Naive thymus-derived CD8-positive, alpha-beta T cell (primary cell): ENCODE measurements around the gene RHOBTB3. TPM values are rescaled to one million over a fixed set of nuclear protein-coding genes. Genes with fewer than 3 reads are reported as not detected.
"Not testable (repeated sequence)": the region's sequence is repeated elsewhere in the genome, so short reads cannot be mapped to it uniquely, and the experiment has no call there.

Source experiments
- ATAC-seq, 2 donors: fragments of 150-1000 bp; cut with Tn5 transposase in 1 of 2; sonication (Bioruptor Pico), chemical (Tn5 transposase) in 1 of 2; 1 replicate in 1 of 2; 2 replicates in 1 of 2; pipeline ENCODE4 v1.10.0; 2021; ENCODE audit warnings: mild to moderate bottlenecking in 2 of 2, moderate library complexity in 2 of 2
- POLR2A ChIA-PET: fragments of 350-600 bp; sonication (Branson Sonifier 250); formaldehyde crosslinking; loops from one replicate; lab custom pipeline; 2021; ENCODE audit warnings: antibody characterized with exemption; lab: Charles Lee
- DNase-seq, 10 donors: peaks; one replicate each; pipeline versions ENCODE4 v3.0.0 to v3.0.0-alpha.2; 2020 to 2022
- H3K27ac Mint-ChIP-seq, 10 donors: one replicate each; pipeline ENCODE4 v1.8.0; 2020 to 2022; ENCODE audit warnings: mild to moderate bottlenecking in 10 of 10, mixed read lengths in 10 of 10, moderate library complexity in 4 of 10, inconsistent platforms in 1 of 10
- H3K27me3 Mint-ChIP-seq, 5 donors: one replicate each; pipeline ENCODE4 v1.8.0; 2021 to 2022; ENCODE audit warnings: mixed read lengths in 5 of 5
- H3K36me3 Mint-ChIP-seq, 3 donors: one replicate each; pipeline ENCODE4 v1.8.0; 2020 to 2022; ENCODE audit warnings: mixed read lengths in 3 of 3, mild to moderate bottlenecking in 2 of 3, inconsistent platforms in 1 of 3
- H3K4me1 Mint-ChIP-seq, 4 donors: one replicate each; pipeline ENCODE4 v1.8.0; 2021 to 2022; ENCODE audit warnings: mixed read lengths in 4 of 4
- H3K4me3 Mint-ChIP-seq, 10 donors: one replicate each; pipeline ENCODE4 v1.8.0; 2020 to 2022; ENCODE audit warnings: mild to moderate bottlenecking in 10 of 10, mixed read lengths in 10 of 10, moderate library complexity in 6 of 10, inconsistent platforms in 1 of 10
- H3K9me3 Mint-ChIP-seq, 9 donors: one replicate each; pipeline ENCODE4 v1.8.0; 2020 to 2022; ENCODE audit warnings: mixed read lengths in 9 of 9, mild to moderate bottlenecking in 3 of 9, inconsistent platforms in 1 of 9, moderate library complexity in 1 of 9
- polyA plus RNA-seq, 3 donors: library from polyadenylated mRNA; unstranded; fragments of 300-500 nt; fragmentation: Illumina TruSeq; gene quantifications; one replicate each; pipeline ENCODE4 v1.2.3, GENCODE V29; 2021
- total RNA-seq, 8 experiments: library from RNA in 2 of 8; stranded (reverse) in 2 of 8; gene quantifications; one replicate each; pipeline ENCODE4 v1.2.3 and lab custom pipeline; 2021 to 2026

Gene RHOBTB3
- total and polyA plus RNA-seq, 5 experiments from 2014 or later = 0.25 to 2.9 (median 0.60) TPM

DNA sequence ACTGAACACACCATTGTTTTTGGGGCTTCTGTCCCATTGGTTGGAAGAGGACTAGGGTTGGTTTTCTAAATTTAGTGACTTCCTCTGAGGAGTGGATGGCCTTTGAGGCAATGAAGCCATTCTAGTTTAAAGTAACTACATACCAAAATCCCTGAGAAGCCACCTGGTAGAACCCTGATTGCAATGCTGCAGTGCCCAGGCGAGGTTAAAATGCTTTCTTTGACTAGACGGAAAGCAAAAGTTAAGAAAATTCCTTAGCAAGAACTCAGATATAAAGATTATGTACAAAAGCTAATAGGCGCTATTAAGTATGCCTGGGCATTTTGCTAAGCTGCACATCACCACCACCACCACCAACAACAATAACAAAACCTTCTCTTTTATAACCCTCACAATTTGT is 70.8 kb downstream of the RHOBTB3 start:
- POLR2A ChIA-PET = interaction anchor here (0.8 to 1.1 kb wide), 2 partner anchors 16 to 20 kb away, joined by 3 read pairs; partner anchors contain the start of gene GLRX
- DNase-seq (no peak), ATAC-seq (no peak)
- no peaks in the 10 kb centered on the region for H3K27me3 Mint-ChIP-seq
- no peak overlapping the region for H3K27ac Mint-ChIP-seq
- peaks cover 0 to 6% (median 2%) of the 10 kb centered on the region in 3 donors for H3K36me3 Mint-ChIP-seq
- peaks cover 0 to 7% (median 0%) of the 10 kb centered on the region in 9 donors for H3K9me3 Mint-ChIP-seq
- peaks cover 0 to 5% (median 3%) of the 10 kb centered on the region in 4 donors for H3K4me1 Mint-ChIP-seq
- no peak overlapping the region for H3K4me3 Mint-ChIP-seq

DNA sequence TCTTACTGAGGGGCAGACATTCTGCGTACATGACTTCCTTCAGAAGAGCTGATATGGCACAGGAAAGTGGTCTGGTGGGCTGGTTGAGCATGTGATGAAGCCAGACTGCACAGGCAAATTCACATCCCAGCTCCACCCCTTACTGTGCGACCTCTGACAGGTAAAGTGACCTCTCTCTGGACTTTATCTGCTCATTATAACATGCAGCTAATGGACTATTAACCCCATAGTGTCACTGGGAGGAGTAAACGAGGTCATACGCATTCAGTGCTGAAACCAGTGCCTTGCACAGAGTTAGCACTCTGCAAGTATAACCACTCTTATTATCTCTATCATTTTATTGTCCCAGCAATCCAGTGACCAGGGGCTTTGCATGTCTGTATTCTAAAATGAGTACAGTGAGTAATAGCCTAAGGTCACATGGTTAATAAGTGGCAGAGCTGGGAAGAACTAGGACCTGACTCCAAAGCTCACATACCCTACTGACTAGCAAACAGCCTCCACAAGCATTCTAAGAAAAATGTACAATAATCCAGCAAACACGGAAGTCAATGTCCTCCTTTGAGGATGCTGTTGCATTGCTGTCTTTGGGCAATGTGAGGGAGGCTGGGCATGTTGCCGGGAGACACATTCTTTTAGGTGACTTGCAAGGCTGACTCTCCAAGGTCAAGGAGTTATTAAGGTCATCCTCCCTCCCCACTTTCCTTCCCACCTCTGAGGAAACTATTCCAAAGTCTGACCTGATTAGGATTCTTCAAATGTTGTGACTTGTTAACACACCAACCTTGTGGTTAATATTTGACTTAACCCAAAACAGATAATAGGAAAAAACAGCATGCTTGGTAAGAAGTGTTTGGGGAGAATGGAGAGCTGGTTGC is 72.4 kb downstream of the RHOBTB3 start:
- peaks cover 0 to 6% (median 2%) of the 10 kb centered on the region in 3 donors for H3K36me3 Mint-ChIP-seq
- no peak for DNase-seq
- no peak for ATAC-seq
- H3K27ac Mint-ChIP-seq = peak overlapping the region in 1 of 10 donors; percentile 70
- peaks cover 6 to 16% (median 13%) of the 10 kb centered on the region in 4 donors for H3K4me1 Mint-ChIP-seq
- POLR2A ChIA-PET = interaction anchor here (1.6 to 9.2 kb wide), 2 partner anchors 17 to 34 kb away, joined by 3 to 190 read pairs; partner anchors contain the start of gene GLRX
- H3K4me3 Mint-ChIP-seq = no peak overlapping the region
- H3K27me3 Mint-ChIP-seq = no peaks in the 10 kb centered on the region
- H3K9me3 Mint-ChIP-seq = peaks cover 0 to 7% (median 0%) of the 10 kb centered on the region in 9 donors

DNA sequence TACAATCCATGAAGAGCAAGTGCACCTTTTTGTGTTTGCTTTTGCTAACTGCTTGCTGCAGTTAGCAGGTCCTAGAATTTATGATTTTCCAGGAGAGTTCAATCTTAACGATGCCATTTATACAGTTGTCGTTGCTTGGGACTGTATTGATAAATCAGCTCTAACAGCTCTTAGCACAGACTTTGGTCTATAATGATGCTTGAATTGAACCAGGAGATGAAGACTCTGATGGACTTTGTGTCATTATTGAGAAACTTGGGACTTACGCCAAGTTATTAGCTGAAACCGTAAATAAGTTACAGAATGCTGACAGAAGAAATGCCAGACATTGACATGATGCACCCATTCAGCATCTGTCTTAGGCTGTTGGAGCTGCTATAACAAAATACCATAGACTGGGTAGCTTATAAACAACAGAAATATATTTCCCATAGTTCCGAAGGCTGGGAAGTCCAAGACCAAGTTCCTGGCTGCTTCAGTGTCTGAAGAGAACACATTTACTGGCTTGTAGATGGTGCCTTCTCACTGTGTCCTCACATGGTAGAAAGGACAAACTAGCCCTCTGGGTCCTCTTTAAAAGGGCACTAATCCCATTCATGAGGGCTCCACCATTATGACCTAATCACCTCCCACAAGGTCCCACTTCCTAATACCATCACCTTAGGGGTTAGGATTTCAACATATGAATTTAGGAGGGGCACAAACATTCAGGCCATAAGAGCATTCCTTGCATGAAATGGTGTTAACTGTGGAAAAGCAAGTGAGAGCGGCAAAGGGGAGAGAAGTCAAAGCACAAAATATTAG is 73.8 kb downstream of the RHOBTB3 start:
- Mint-ChIP-seq H3K36me3 (peaks cover 0 to 6% (median 2%) of the 10 kb centered on the region in 3 donors), H3K27me3 (no peaks in the 10 kb centered on the region), H3K9me3 (peaks cover 0 to 7% (median 0%) of the 10 kb centered on the region in 9 donors), H3K4me3 (no peak overlapping the region), H3K27ac (peak overlapping the region in 2 of 10 donors; percentile 18 to 43), H3K4me1 (peaks cover 17 to 30% (median 27%) of the 10 kb centered on the region in 4 donors)
- no peak for ATAC-seq
- DNase-seq = no peak
- POLR2A ChIA-PET = interaction anchor here (1.6 to 9.2 kb wide), 2 partner anchors 16 to 32 kb away, joined by 3 to 190 read pairs; partner anchors contain the start of gene GLRX

DNA sequence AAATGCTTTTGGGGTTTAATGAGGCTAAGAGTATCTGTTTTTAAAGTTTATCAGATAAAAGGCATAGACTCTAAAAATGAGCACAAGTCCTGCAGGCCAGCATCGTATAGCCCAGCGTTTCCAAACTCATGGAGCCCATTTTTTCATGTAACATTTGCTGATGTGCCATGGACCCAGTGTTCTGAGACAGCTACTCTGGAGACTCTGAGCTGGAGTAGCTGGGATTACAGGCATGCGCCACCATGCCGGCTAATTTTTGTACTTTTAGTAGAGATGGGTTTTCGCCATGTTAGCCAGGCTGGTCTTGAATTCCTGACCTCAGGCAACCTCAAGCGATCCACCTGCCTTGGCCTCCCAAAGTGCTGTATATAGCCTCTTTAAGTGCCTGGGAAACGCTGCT is 75.6 kb downstream of the RHOBTB3 start:
- Mint-ChIP-seq H3K4me3 (no peak overlapping the region), H3K36me3 (peaks cover 0 to 8% (median 4%) of the 10 kb centered on the region in 3 donors), H3K27ac (peak overlapping the region in 2 of 10 donors; percentile 56 to 65)

DNA sequence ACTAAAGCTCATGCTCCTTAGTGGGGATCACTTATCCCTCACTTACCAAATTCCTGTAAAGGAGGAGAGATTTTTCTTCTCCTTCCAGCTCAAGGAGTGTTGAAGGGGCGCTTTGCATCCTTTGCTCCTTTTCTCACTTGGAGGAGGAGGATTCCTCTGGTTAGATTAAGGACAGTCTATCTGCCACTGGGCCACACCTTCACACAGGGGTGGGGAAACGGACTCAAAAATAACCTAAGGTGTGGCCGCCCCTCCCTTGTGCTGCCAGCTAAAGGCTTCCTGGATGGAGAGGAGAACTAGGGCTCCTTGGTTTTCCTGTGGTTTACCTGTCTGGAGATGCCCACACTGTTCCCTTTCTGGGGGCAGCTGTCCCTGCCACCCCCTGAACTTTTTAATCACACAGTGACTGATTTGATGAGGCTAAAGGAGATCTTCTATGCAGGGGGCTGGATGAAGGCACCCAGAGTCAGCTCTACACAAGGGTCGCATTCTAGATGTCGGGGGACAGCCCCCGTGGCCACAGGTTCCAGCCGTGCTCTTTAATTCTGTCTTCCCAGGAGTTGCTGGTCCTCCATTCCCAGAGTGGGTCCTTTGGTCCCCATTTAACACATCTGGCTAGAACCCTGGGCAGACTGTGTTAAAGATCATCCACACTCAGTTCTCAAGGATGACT is 77.0 kb downstream of the RHOBTB3 start:
- ATAC-seq = peak in 1 of 2 donors; percentile 4
- H3K27me3 Mint-ChIP-seq = no peaks in the 10 kb centered on the region
- H3K36me3 Mint-ChIP-seq = peaks cover 1 to 17% (median 10%) of the 10 kb centered on the region in 3 donors
- peaks cover 38 to 59% (median 57%) of the 10 kb centered on the region in 4 donors for H3K4me1 Mint-ChIP-seq
- POLR2A ChIA-PET = interaction anchor here (0.8 to 9.2 kb wide), 13 partner anchors 8 to 176 kb away, joined by 3 to 190 read pairs (median 5); partner anchors contain the start of gene GLRX
- H3K9me3 Mint-ChIP-seq = peaks cover 0 to 7% (median 0%) of the 10 kb centered on the region in 9 donors
- H3K4me3 Mint-ChIP-seq = peak overlapping the region; percentile 33 to 87 (median 76)
- no peak for DNase-seq
- peak overlapping the region; percentile 85 to 97 (median 93) for H3K27ac Mint-ChIP-seq

More for the DNA sequence above, 75.6 kb downstream of the RHOBTB3 start:
- peaks cover 30 to 48% (median 44%) of the 10 kb centered on the region in 4 donors for H3K4me1 Mint-ChIP-seq
- peaks cover 0 to 7% (median 0%) of the 10 kb centered on the region in 9 donors for H3K9me3 Mint-ChIP-seq
- ATAC-seq (no peak), DNase-seq (no peak)
- POLR2A ChIA-PET = interaction anchor here (0.6 to 9.2 kb wide), 3 partner anchors 14 to 1002 kb away, joined by 3 to 190 read pairs (median 4); partner anchors contain the start of gene GLRX
- no peaks in the 10 kb centered on the region for H3K27me3 Mint-ChIP-seq

DNA sequence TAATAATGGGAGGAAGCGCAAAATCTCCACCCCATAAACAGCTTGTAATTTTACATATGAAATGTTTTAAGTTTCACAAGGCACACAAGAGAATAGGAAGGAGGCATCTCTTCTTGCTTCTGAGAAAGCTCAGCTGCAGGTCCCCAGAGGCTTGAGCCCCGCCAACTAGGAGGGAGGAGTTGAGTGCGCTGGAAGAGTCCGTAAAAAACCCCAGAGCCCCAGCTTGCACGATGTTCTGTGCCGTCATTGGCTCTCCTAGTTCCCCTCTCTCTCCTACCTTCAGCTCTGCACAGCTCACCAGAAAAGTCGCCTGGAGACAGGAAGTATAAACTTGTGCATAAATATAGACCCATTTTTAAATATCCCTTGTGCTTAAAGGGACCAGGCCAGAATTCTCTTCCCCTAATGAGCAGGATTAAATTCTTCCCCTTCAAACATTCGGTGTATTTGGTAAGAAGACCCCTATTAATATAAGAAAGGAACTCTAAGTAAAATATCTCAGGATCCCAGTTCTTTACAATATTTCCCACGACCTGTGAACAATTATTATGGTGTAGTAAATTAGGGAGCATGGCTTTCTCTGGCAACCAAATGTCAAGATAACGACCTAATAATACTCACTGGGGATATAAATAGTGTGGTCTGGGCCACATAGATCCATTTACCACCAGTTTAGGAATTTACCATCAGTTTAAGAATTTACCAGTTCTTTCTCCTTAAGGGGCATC is 77.7 kb downstream of the RHOBTB3 start:
- POLR2A ChIA-PET = interaction anchor here (0.6 to 9.2 kb wide), 15 partner anchors 9 to 996 kb away, joined by 3 to 190 read pairs (median 5); partner anchors contain the start of genes GLRX and RFESD
- ATAC-seq = peak; percentile 98 to 99
- no peaks in the 10 kb centered on the region for H3K27me3 Mint-ChIP-seq
- peaks cover 42 to 63% (median 62%) of the 10 kb centered on the region in 4 donors for H3K4me1 Mint-ChIP-seq
- H3K9me3 Mint-ChIP-seq = peaks cover 0 to 7% (median 0%) of the 10 kb centered on the region in 9 donors
- H3K27ac Mint-ChIP-seq = peak overlapping the region; percentile 85 to 97 (median 93)
- DNase-seq = peak; percentile 63 to 93 (median 82)
- peaks cover 5 to 24% (median 14%) of the 10 kb centered on the region in 3 donors for H3K36me3 Mint-ChIP-seq
- H3K4me3 Mint-ChIP-seq = peak overlapping the region; percentile 34 to 87 (median 76)

DNA sequence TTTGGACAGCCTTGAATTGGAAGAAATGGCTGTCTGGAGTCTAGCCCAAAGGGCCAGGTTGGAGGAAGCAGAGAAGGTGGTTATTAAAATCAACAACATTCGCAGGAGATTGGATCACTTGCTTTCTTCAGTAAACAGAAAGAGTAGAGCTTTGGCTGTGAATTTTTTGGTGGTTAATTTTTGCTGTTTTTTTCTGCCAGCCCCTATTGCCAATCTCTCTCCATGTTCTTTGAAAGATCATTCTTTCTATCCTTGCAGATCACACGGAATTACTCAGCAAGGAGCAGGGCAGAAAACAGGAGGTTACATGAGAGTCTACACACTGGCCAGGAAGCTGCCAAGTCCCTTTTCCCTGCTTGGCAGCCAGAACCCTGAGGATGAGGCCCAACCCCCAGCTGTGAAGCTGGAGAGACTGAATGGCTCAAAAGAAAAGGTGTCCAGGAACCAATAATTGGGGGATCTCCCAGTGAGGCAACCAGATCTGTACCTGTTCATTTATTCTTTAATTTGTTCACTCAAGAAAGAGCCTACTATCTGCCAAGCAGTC is 78.4 kb downstream of the RHOBTB3 start:
- Mint-ChIP-seq H3K36me3 (peaks cover 5 to 28% (median 19%) of the 10 kb centered on the region in 3 donors), H3K9me3 (peaks cover 0 to 3% (median 0%) of the 10 kb centered on the region in 9 donors), H3K4me3 (peak overlapping the region; percentile 31 to 87 (median 76)), H3K27ac (peak overlapping the region; percentile 85 to 97 (median 93)), H3K4me1 (peaks cover 47 to 68% (median 67%) of the 10 kb centered on the region in 4 donors), H3K27me3 (no peaks in the 10 kb centered on the region)
- POLR2A ChIA-PET = interaction anchor here (0.6 to 9.2 kb wide), 9 partner anchors 11 to 995 kb away, joined by 3 to 190 read pairs (median 9); partner anchors contain the start of genes GLRX and RFESD
- DNase-seq = no peak
- no peak for ATAC-seq

DNA sequence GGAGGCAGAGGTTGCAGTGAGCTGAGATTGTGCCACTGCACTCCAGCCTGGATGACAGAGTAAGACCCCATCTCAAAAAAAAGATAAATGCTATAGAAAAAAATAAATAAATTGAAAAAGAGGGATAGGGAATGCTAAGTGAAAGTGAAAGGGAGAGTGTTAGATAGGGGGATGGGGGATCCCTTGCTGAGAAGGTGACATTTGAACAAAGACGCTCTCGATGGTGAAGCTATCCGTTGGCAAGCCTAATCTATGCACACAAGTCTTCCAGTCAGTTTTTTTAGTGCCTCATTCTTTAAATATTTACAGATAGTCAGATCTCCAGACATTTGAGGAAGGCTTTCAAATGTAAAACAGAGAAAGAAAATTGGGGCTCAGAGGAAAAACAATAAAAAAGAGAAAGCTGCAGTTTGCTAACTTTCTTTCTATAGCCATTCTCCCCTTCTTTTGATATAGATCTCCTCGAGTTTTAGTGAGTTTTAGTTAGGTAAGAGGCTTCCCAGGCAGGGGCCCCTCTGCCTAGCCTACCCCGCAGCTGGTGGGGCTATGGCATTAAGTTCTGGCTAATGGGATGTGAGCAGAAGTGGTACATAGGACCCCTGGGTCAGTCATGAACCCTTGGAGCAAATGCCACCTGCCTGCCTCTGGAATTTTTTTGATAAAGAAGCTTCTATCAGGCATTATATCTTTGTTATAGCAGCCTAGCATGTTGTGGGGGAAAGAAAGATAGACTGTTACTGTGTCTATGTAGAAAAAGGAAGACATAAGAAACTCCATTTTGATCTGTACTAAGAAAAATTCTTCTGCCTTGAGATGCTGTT is 79.4 kb downstream of the RHOBTB3 start:
- POLR2A ChIA-PET = interaction anchor here (0.5 to 9.2 kb wide), 6 partner anchors 10 to 164 kb away, joined by 3 to 190 read pairs (median 10); partner anchors contain the start of genes GLRX and RFESD
- DNase-seq = peak in 1 of 10 donors; percentile 21
- peaks cover 5 to 39% (median 24%) of the 10 kb centered on the region in 3 donors for H3K36me3 Mint-ChIP-seq

DNA sequence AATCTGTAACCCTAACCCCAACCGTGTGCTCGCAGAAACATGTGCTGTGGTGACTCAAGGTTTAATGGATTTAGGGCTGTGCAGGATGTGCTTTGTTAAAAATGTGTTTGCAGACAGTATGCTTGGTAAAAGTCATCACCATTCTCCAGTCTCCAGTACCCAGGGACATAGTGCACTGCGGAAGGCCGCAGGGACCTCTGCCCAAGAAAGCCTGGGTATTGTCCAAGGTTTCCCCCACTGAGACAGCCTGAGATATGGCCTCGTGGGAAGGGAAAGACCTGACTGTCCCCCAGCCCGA is 79.9 kb downstream of the RHOBTB3 start:
- not testable (repeated sequence) for DNase-seq, ATAC-seq, H3K27me3 Mint-ChIP-seq, H3K9me3 Mint-ChIP-seq
- Mint-ChIP-seq H3K27ac (peak overlapping the region; percentile 85 to 97 (median 93)), H3K4me3 (peak overlapping the region; percentile 64 to 87 (median 80)), H3K36me3 (peaks cover 5 to 44% (median 28%) of the 10 kb centered on the region in 3 donors), H3K4me1 (peaks cover 54 to 83% (median 82%) of the 10 kb centered on the region in 4 donors)
- POLR2A ChIA-PET = interaction anchor here (3.5 to 9.2 kb wide), 3 partner anchors 9 to 30 kb away, joined by 12 to 190 read pairs (median 14); partner anchors contain the start of gene GLRX

More for the DNA sequence above, 79.4 kb downstream of the RHOBTB3 start:
- Mint-ChIP-seq H3K27ac (peak overlapping the region; percentile 85 to 97 (median 93)), H3K4me1 (peaks cover 50 to 78% (median 76%) of the 10 kb centered on the region in 4 donors), H3K9me3 (no peaks in the 10 kb centered on the region), H3K27me3 (no peaks in the 10 kb centered on the region), H3K4me3 (peak overlapping the region; percentile 64 to 87 (median 75))
- no peak for ATAC-seq
